Fibroblast of lung (primary cell): ENCODE data around the gene TGFB2. TPM values are rescaled to one million over a fixed set of nuclear protein-coding genes. Genes with fewer than 3 reads are reported as not detected.

Experiments
- DNase-seq, 2 donors: peaks; one replicate each; pipeline versions ENCODE4 v3.0.0 to v3.0.0-alpha.2; 2010; ENCODE audit warnings: low read depth in 2 of 2
- H2AFZ ChIP-seq: 2 replicates; pipeline ENCODE4 v1.5.1; 2012; ENCODE audit warnings: low read length, control low read depth, inconsistent platforms
- H3K27ac ChIP-seq: 2 replicates; pipeline ENCODE4 v1.5.1; 2011; ENCODE audit warnings: low read length, control low read depth; ENCODE audit not compliant: insufficient read depth
- H3K27me3 ChIP-seq: 2 replicates; pipeline ENCODE4 v1.5.1; 2011; ENCODE audit warnings: mild to moderate bottlenecking, low read length; ENCODE audit not compliant: control insufficient read depth, insufficient read depth
- H3K36me3 ChIP-seq: 2 replicates; pipeline ENCODE4 v1.5.1; 2011; ENCODE audit warnings: low read length; ENCODE audit not compliant: control insufficient read depth, insufficient read depth
- H3K4me1 ChIP-seq: 2 replicates; pipeline ENCODE4 v1.5.1; 2011; ENCODE audit warnings: low read length; ENCODE audit not compliant: control insufficient read depth, insufficient read depth; ENCODE audit errors: extremely low read depth
- H3K4me2 ChIP-seq: 2 replicates; pipeline ENCODE4 v1.5.1; 2011; ENCODE audit warnings: low read length, control low read depth; ENCODE audit not compliant: insufficient read depth; ENCODE audit errors: extremely low read depth
- H3K4me3 ChIP-seq, 4 experiments: fragments of 200-600 bp in 1 of 4; sonication (generic) in 1 of 4; replicated peaks in 1 of 4; 2 replicates each; pipeline ENCODE4 v1.5.1; 2011 to 2016; ENCODE audit warnings: low read length in 4 of 4, low read depth in 3 of 4, mild to moderate bottlenecking in 3 of 4, control low read depth in 2 of 4, inconsistent platforms in 1 of 4, mixed read lengths in 1 of 4; ENCODE audit not compliant: insufficient read depth in 1 of 4; ENCODE audit errors: control extremely low read depth in 1 of 4
- H3K79me2 ChIP-seq: 2 replicates; pipeline ENCODE4 v1.5.1; 2012; ENCODE audit warnings: mild to moderate bottlenecking, low read length, inconsistent platforms; ENCODE audit not compliant: control insufficient read depth, insufficient read depth
- H3K9ac ChIP-seq: 2 replicates; pipeline ENCODE4 v1.5.1; 2011; ENCODE audit warnings: mild to moderate bottlenecking, low read length, control low read depth; ENCODE audit not compliant: insufficient read depth
- H3K9me3 ChIP-seq: 2 replicates; pipeline ENCODE4 v1.5.1; 2012; ENCODE audit warnings: low read depth, low read length; ENCODE audit not compliant: control insufficient read depth, insufficient read depth
- H4K20me1 ChIP-seq: 2 replicates; pipeline ENCODE4 v1.5.1; 2011; ENCODE audit warnings: low read length; ENCODE audit not compliant: control insufficient read depth, insufficient read depth; ENCODE audit errors: extremely low read depth
- EZH2 ChIP-seq: IDR thresholded peaks from 2 replicates; pipeline ENCODE4 v1.5.1; 2012; ENCODE audit warnings: low read length, control low read depth, mild to moderate bottlenecking; ENCODE audit errors: missing control alignments
- polyA plus RNA-seq, 2 donors: library from polyadenylated mRNA; depleted of rRNA in 1 of 2; stranded (reverse) in 1 of 2; unstranded in 1 of 2; fragments of >200 nt; gene quantifications; 2 replicates each; pipeline ENCODE4 v1.2.1, GENCODE V29; 2011 to 2012; ENCODE audit warnings: missing spikeins in 1 of 2
- total RNA-seq: library from RNA; depleted of rRNA; stranded (reverse); fragments of >200 nt; gene quantifications from 2 replicates; pipeline ENCODE4 v1.2.1, GENCODE V29; 2014
- TF ChIP-seq, protein P1 (sequence below), 2 donors: IDR thresholded peaks in 1 of 2; conservative IDR thresholded peaks in 1 of 2; 1 replicate in 1 of 2; 2 replicates in 1 of 2; pipeline ENCODE4 v1.5.1; 2011 to 2012; ENCODE audit warnings: low read length in 2 of 2, control low read depth in 1 of 2, inconsistent platforms in 1 of 2, low read depth in 1 of 2, mild to moderate bottlenecking in 1 of 2

Gene TGFB2
- total and polyA plus RNA-seq, 2 donors (not counting 1 experiment from before 2014, with no cell fraction given), result 13.9 to 29.1 TPM

DNA sequence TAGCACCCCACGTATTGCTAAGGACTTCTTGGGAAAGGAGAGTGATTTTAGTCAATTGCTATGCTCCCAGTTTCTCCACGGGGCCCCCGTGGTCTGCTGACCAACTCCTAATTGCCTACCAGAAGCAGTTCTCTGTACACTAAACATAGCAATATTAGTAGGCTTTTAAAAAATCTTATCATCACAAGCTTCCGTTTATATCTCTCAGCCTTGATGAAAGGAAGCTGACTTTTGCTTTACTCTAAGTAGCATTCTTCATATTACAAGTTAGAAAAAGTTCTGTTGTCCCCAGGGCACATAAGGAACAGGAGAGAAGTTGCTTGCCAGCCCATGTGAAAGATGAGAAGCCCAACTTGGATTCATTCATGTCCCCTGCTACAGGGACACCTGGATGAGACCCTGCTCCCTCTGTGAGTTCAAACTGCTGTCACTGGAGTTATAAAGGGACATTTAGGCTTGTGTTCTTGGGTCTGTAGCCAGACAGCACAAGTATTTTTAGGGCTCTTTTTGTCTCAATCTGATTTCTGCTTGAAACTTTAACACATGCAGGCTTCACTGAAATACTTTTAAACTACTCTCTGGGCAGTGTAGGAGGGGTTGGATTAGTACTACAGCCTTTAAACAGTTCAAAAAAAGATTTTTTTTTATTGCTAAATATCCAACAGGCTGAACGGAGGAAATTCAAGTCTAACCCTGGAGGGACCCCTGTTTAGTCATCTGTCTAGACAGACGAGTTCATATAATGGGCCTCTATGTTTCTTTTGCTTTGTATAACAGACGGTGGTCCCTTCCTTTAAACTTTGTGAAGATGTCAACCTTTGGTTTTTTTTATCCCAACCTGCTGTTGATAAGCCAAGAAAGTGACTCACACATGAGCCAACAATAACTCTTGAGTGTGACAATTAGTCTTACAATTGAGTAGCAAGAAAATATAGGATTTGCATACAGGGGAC is 29.5 kb downstream of the TGFB2 start:
- Histone ChIP-seq H4K20me1 (no peaks in the 10 kb centered on the region), H3K27me3 (no peaks in the 10 kb centered on the region), H3K4me1 (peaks cover 35% of the 10 kb centered on the region), H3K9ac (no peak overlapping the region), H2AFZ (no peak overlapping the region), H3K27ac (no peak overlapping the region), H3K4me3 (no peak overlapping the region), H3K79me2 (no peaks in the 10 kb centered on the region), H3K36me3 (no peaks in the 10 kb centered on the region), H3K4me2 (no peak overlapping the region), H3K9me3 (no peaks in the 10 kb centered on the region)
- DNase-seq, result peak in 1 of 2 donors; percentile 94
- TF ChIP-seq, protein P1, sequence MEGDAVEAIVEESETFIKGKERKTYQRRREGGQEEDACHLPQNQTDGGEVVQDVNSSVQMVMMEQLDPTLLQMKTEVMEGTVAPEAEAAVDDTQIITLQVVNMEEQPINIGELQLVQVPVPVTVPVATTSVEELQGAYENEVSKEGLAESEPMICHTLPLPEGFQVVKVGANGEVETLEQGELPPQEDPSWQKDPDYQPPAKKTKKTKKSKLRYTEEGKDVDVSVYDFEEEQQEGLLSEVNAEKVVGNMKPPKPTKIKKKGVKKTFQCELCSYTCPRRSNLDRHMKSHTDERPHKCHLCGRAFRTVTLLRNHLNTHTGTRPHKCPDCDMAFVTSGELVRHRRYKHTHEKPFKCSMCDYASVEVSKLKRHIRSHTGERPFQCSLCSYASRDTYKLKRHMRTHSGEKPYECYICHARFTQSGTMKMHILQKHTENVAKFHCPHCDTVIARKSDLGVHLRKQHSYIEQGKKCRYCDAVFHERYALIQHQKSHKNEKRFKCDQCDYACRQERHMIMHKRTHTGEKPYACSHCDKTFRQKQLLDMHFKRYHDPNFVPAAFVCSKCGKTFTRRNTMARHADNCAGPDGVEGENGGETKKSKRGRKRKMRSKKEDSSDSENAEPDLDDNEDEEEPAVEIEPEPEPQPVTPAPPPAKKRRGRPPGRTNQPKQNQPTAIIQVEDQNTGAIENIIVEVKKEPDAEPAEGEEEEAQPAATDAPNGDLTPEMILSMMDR (conservative IDR thresholded peaks at IDR 0.05 in 1 of 2, IDR thresholded peaks at IDR 0.05 in 1 of 2; ENCODE audit: low read depth in 1 of 2, low read length in 2 of 2), result no peak
- TF ChIP-seq EZH2, result no peak

DNA sequence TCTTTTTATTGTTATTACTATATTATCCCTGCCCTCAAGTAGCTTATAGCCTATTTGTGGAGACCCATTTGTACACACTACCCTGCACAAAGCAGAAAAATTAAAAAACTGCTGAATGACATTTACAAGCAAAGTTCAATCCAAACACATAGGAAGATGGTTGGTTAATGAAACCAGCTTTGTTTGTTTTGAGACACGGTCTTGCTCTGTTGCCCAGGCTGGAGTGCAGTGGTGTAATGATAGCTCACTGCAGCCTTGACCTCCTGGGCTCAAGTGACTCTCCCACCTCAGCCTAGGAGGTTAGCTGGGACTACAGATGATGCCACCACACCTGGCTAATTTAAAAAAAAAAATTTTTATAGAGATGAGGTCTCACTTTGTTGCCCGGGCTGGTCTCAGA is 31.6 kb downstream of the TGFB2 start:
- no peak overlapping the region for H3K4me3 ChIP-seq
- H3K79me2 ChIP-seq, result no peaks in the 10 kb centered on the region
- no peaks in the 10 kb centered on the region for H4K20me1 ChIP-seq
- no peak overlapping the region for H3K9ac ChIP-seq
- H3K4me2 ChIP-seq, result peak overlapping the region; percentile 59
- peaks cover 27% of the 10 kb centered on the region for H3K4me1 ChIP-seq
- H3K36me3 ChIP-seq, result no peaks in the 10 kb centered on the region
- DNase-seq, result no peak
- H3K27me3 ChIP-seq, result no peaks in the 10 kb centered on the region
- peak overlapping the region; percentile 75 for H3K27ac ChIP-seq
- H3K9me3 ChIP-seq, result no peaks in the 10 kb centered on the region
- TF ChIP-seq, protein P1 (conservative IDR thresholded peaks at IDR 0.05 in 1 of 2, IDR thresholded peaks at IDR 0.05 in 1 of 2; ENCODE audit: low read depth in 1 of 2, low read length in 2 of 2), result no peak
- TF ChIP-seq EZH2, result no peak
- H2AFZ ChIP-seq, result no peak overlapping the region

DNA sequence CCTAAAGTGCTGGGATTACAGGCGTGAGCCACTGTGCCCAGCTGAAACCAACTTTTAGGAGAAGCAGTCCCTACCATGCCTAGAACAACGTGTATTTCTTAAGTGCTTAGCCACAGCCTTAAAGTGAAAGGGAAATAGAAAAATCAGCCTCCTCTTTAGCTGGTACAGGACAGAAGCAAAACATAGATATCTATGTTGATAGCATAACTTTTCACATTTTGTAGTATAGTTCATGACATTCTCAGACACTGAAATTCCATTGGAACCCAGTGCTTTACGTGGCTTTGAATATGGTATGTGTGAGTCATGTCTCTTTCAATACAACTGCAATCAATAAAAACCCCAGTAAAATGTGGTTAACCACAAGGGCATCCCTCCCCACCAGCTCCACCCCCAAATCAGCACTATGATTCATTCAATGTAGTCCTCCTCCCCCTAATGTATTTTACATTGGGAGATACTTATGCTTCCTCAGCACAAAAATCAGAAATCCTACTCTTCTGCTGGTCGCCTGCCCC is 32.1 kb downstream of the TGFB2 start:
- Histone ChIP-seq H3K9me3 (no peaks in the 10 kb centered on the region), H3K4me3 (no peak overlapping the region), H3K4me1 (peaks cover 24% of the 10 kb centered on the region), H3K36me3 (no peaks in the 10 kb centered on the region), H3K4me2 (peak overlapping the region; percentile 59), H2AFZ (no peak overlapping the region), H3K27me3 (no peaks in the 10 kb centered on the region), H3K27ac (peak overlapping the region; percentile 75), H3K9ac (no peak overlapping the region), H4K20me1 (no peaks in the 10 kb centered on the region), H3K79me2 (no peaks in the 10 kb centered on the region)
- peak; percentile 98 to 99 for DNase-seq
- TF ChIP-seq, protein P1 (conservative IDR thresholded peaks at IDR 0.05 in 1 of 2, IDR thresholded peaks at IDR 0.05 in 1 of 2; ENCODE audit: low read depth in 1 of 2, low read length in 2 of 2), result no peak
- TF ChIP-seq EZH2, result no peak
